CD4-positive, alpha-beta T cell treated with Interleukin-21 for 1 hour (primary cell): ENCODE measurements around the gene HS6ST2.
"Not testable (repeated sequence)": the region's sequence is repeated elsewhere in the genome, so short reads cannot be mapped to it uniquely, and the experiment has no call there.

Source experiments
- DNase-seq: peaks from one replicate; pipeline ENCODE4 v3.0.0-alpha.2; 2020

Gene HS6ST2

GRCh38 chrX:132958091-132958703 is at the start of gene HS6ST2:
TSS of gene HS6ST2 (minus strand) at chrX:132958629.
- no peak for DNase-seq

GRCh38 chrX:133007458-133007857 is 49.0 kb upstream of the HS6ST2 start:
- no peak for DNase-seq

GRCh38 chrX:133005616-133006015 is 47.2 kb upstream of the HS6ST2 start:
- DNase-seq = no peak

GRCh38 chrX:133005042-133005441 is 46.6 kb upstream of the HS6ST2 start:
- no peak for DNase-seq

GRCh38 chrX:132999209-132999608 is 40.8 kb upstream of the HS6ST2 start:
- DNase-seq = no peak

DNA sequence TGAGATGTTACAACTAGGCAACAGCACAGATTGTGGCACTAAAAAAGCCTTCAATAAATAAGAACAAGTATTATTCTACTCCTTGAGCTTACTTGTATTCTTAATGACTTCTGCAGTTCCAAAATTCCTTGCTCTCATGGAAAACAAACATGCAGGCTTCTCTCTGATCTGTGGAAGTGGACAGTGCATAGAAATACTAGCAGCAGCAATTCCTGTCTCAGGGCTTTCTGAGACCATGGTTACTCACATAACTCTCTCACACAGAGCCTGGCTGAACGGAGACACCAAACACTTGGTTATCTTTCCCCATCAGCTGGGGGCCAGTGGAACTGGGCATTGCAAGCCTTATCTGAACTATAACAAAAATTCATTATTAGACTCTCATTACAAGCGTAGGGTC is 32.4 kb upstream of the HS6ST2 start:
- DNase-seq = no peak

DNA sequence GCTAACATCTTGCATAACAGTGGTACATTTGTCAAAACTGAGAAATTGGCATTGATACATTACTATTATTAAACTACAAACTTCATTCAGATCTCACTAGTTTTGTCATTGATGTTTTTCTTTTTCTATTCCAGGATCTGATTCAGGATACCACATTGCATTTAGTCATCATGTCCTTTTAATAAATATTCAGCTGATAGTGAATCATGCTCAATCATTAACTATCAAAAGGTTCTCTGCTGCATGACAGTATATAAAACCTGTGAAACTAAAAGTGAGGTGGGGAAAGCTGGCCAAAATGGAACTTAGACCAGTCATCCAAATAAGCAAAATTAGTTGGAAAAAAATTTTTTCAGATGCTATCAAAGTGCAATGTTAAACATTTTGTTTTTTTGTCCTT is 28.1 kb upstream of the HS6ST2 start:
- DNase-seq = no peak

- no peak for DNase-seq
These were observed 25.7 kb upstream of the HS6ST2 start for GRCh38 chrX:132984058-132984650.

- DNase-seq = no peak
These were observed 25.1 kb upstream of the HS6ST2 start for GRCh38 chrX:132983496-132983895.

DNA sequence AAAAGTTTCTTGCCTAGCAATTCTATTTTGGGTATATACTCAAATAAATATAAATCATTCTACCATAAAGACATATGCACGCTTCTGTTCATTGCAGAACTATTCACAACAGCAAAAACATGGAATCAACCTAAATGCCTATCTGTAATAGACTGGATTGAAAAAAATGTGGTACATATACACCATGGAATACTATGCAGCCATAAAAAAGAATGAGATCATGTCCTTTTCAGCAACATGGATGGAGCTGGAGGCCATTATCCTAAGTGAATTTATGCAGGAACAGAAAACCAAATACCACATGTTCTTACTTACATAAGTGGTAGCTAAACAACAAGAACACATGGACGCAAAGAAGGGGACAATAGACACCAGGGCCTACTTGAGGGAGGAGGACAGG is 21.6 kb upstream of the HS6ST2 start:
- not testable (repeated sequence) for DNase-seq

GRCh38 chrX:132968296-132968949 is 10.0 kb upstream of the HS6ST2 start:
- no peak for DNase-seq

DNA sequence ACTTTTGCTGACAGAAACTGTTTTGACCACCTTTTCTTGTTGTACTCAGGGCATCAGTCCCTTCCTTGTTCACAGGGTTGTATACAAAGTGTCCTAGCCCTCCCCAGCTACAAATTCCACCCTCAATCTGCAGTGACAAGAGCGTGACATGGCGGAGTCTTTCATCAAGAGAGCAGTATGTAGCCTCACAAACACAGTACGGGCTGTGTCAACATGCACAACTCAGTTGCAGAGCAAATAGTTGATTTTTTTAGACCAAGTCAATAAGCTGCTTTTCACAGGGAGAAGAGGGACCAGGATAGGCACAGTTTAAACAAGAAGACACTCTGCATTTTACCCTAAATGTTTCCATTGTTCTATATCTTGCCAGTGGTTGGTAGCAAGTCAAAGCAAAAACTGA is 8.6 kb upstream of the HS6ST2 start:
- DNase-seq = no peak

- DNase-seq = no peak
These were observed 7.0 kb upstream of the HS6ST2 start for GRCh38 chrX:132965461-132965860.

DNA sequence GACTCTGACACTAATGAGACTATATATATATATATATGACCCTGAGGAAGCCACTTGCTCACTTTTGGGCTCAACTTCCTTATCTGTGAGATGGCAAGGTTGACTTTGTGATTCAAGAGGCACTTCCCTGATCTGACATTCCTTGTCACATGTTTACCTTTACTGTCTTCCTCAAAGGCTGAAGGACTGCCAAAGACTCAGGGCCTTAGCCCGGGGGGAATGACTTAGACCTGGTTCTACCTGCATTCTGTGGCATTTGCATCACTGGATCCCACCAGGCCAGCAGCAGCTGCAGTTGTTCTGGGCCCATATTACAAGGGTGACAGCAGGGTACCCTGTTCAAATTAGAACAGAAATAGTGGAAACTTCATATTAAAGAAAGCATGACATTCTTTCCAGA is 3.1 kb upstream of the HS6ST2 start:
- DNase-seq = no peak

DNA sequence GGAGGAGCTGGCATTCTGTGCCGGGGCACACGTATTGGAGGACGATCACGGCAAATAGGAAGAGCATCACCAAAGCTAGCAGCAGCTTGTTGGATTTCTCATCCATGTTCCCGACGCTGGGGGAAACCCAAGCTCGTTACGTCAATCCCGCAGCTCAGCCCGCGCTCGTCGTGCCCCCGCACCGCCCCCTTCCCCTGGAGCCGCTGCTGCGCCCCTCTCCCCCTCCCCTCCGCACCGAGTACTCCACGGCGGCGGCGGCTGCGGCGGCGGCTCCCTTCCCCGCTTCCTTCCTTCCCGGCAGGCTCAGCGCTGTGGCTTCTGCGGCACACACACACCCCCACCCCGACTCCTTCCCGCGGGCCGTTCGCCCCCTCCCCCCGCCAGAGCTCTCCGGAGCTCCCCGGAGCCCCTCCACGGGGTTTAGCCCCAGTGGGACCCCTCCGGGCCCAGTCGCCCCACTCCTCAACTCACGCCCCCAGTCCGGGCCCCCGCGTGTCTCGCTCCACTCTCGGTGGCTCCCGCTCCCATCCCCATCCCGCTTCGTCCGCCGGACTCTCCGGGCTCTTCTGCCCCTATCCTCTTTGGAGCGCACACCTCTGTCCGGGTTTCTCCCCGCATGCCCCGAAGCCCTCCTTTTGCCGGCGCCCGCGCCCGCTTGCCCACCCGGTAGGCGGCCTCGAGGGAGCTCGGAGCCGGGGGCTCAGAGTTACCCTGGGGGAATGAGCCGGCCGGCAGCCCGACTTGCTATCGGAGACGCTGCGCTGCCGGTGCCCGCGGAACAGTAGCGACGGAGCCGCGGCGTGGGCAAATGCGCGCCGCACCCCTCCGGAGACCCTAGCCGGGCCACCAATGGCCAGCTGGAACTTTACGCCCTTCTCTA is 978 bp downstream of the HS6ST2 start:
- DNase-seq = no peak

GRCh38 chrX:132956421-132957210 is 1.8 kb downstream of the HS6ST2 start:
- no peak for DNase-seq

- DNase-seq = no peak
These were observed 2.7 kb downstream of the HS6ST2 start for GRCh38 chrX:132955690-132956089.

DNA sequence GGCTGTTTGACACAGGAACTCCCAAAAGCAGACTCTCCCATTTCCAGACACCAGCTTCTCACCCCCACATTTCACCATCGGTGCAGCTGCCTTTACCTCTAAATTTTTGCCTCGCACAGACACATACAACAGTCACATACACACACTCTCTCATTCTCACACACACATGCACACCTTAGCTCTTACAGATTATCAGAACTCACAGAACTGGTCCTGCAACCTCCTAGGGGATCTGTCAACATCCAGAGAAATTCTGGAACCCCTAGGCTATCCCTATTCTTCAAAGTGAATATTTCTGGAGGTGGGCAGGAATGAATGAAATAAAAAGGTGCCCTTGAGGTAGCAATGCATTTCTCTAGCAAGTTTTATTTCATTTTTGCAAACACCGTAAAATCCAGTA is 4.1 kb downstream of the HS6ST2 start:
- no peak for DNase-seq

- no peak for DNase-seq
These were observed 5.1 kb downstream of the HS6ST2 start for GRCh38 chrX:132953354-132953753.

GRCh38 chrX:132948648-132949260 is 9.7 kb downstream of the HS6ST2 start:
- no peak for DNase-seq

GRCh38 chrX:132945055-132945599 is 13.3 kb downstream of the HS6ST2 start:
- not testable (repeated sequence) for DNase-seq
